RCC 7860 (cell line): Measurements from ENCODE around the gene ZBTB7A.

Experiments
- DNase-seq: peaks from one replicate; pipeline ENCODE4 v3.0.0-alpha.2; 2015; ENCODE audit warnings: low spot score
- FAIRE-seq: peaks from 2 replicates; lab custom pipeline; 2012; peaks lifted over from hg19 to GRCh38; lab: Jason Lieb, UNC

Gene ZBTB7A

DNA sequence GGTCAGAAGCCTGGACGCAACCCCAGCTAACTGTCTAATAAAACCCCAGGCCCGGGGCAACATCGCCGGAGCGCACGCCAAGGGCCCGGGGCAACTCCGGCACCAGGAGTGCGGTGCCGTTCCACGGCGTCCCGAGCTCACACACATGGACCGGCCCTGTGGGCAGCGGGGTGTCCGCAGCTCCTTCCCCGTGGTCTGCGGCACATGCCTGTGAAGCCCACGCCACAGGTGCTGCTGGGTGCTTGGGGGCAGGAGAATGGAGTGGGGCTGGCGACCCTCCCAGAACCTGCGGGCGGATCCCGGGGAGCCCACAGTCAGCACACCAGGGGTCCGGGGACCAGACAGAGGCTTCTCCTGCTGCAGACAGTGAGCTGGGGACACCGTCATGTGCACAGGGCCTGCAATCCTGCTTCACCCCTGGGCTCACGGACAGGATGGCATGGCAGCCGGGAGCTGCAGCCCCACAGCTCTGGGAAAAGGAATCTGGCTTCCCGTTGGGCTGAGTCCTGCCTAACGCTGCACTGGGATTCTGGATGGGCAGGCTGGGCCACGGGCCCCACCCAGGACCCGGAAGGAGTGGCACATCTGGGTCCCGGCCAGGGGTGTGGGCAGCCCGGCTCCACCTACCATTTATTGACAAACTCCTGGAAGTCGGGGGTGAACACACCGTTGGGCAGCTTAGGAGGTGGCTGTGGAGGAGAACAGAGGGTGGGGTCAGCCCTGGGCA is 28.2 kb upstream of the ZBTB7A start:
- no peak for DNase-seq
- FAIRE-seq, result no peak

DNA sequence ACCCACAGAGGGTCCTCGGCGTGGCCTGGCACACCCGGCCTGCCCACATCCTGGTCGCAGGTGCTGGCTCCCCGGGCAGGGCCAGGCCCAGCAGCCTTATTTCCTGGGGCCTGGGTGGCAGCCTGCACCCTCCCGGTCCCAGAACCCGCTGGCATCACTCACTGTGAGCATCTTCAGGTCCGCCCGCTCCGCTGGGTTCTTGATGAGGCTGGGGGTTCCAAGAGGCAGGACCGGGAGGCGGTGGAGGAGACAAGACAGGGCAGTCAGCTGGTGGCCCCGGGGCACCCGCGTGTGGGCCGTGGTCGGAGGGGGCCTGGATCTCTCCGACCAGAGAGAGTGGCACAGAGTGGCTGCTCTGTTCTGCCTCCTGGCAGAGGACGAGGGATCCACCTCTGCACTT is 27.6 kb upstream of the ZBTB7A start:
- no peak for FAIRE-seq
- no peak for DNase-seq

DNA sequence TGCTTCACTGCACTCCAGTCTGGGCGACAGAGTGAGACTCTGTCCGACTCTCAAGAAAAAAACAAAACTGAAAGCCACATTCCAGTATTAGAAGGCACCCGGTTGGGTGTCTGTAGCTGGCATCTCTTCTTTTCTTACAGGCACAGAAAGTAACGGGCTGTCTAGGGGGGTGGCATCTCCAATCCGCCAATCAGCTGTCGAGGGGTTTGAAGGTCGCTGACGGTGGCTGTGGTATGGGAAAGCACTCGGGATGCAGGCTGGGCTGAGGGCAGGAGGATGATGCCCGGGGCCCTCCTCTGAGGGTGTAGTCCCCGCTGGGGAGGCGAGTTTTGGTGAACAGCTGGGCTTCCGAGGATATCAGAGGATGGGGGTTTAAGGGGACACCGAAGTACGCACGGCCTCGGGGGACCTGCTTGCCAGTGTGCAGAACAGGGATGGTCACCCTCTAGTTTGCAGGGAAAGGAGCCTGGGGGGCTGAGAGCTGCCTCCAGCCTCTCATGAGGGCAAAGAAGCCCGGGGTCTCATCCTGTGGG is 27.0 kb upstream of the ZBTB7A start:
- no peak for FAIRE-seq
- DNase-seq, result no peak

DNA sequence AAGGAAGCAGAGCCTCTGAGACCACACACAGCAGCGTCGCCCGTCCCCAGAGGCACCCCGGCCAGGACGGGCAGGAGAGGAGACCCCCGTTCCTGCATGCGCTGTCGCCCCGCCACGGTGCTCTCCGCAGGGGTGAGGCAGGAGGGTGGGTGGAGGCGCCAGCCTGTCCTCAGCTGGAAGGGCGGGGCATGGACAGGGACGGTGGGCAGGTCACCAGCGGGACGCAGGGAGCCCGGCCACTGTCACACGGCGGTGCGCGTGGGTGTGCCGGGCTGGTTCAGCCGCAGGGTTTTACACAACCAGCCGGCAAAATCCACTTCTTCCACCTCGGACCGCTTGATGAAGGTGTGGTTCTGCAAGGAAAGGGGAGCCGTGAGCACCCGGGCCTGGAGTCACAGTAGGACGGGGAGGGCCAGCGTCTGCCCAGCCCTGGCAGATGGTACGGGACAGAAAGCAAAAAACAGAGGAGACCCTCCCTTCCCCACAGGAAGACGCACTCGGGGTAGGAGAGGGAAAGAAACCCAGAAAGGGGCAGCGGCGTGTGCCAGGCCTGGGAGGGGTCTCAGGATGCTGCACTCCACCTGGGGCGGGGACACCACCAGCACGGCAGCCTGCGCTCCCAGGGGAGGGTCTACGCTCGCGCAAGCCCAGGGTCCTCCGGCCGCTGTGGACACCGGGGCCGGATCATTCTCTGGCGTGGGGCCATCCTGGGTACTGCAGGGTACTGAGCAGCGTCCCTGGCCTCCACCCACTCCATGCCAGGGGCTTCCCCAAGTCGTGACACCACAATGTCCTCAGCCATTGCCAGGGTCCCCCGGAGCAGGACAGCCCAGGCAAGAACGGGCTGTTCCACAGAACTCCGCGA is 23.9 kb upstream of the ZBTB7A start:
- FAIRE-seq, result no peak
- DNase-seq, result no peak

DNA sequence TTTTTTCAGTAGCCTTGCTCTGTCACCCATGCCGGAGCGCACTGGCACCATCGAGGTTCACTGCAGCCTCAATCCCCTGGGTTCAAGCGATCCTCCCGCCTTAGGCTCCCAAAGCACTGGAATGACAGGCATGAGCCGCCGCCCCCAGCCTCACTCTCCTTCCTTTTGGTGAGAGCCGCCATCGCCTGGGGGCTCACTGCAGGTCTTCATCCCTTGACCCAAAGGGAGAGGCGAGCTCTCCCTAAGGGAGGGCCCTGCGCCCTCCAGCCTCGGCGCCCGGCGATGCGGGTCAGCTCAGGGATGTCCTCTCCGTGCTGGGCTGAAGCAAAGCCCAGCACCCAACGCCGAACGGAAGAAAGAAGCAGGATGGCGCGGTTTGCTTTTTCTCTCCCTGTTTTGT is 23.2 kb upstream of the ZBTB7A start:
- no peak for DNase-seq
- no peak for FAIRE-seq

DNA sequence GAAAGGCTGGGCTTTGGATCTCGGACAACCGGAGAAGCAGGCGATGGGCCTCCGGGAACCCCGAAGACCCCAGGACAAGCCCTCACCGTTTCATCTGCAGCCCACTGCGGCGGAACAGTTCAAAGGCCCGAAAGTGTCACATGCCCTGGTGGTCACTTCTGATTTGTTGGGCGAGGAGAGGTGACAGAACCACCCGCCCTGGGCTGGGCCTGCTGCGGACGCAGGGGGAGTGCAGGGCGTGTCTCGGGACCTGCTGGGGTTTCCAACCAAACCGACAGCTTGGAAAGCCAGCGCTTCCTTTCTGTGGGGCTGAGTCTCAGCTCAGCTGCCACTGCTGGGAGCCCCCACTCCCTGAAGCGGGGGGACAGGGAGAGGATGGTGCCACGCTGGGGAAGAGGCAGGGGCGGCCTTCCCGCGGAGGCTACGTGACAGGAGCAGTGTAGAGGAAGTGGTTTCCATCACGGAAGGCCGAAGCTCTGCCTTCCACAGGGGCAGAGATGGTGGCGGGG is 22.8 kb upstream of the ZBTB7A start:
- no peak for DNase-seq

DNA sequence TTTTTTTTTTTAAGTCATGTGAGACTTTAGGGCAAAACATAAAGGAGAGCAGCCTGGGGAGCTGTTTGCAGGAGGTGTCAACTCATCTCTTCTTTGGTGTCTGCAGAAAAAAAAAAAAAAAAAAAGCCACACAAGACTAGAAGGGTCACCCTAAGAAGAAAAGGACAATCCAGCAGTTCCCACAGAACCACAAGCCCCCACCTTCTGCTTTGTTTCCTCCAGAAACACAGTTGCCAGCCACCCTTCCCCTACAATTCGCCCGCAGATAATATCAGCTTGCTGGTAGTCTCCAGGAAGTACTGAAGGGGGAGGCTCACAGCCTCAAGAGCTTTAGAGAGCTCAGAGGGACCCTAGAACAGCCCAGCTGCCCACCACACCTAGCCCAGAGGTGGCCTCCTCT is 22.3 kb upstream of the ZBTB7A start:
- no peak for DNase-seq
- FAIRE-seq, result no peak

More for the DNA sequence above, 22.8 kb upstream of the ZBTB7A start:
- no peak for FAIRE-seq

DNA sequence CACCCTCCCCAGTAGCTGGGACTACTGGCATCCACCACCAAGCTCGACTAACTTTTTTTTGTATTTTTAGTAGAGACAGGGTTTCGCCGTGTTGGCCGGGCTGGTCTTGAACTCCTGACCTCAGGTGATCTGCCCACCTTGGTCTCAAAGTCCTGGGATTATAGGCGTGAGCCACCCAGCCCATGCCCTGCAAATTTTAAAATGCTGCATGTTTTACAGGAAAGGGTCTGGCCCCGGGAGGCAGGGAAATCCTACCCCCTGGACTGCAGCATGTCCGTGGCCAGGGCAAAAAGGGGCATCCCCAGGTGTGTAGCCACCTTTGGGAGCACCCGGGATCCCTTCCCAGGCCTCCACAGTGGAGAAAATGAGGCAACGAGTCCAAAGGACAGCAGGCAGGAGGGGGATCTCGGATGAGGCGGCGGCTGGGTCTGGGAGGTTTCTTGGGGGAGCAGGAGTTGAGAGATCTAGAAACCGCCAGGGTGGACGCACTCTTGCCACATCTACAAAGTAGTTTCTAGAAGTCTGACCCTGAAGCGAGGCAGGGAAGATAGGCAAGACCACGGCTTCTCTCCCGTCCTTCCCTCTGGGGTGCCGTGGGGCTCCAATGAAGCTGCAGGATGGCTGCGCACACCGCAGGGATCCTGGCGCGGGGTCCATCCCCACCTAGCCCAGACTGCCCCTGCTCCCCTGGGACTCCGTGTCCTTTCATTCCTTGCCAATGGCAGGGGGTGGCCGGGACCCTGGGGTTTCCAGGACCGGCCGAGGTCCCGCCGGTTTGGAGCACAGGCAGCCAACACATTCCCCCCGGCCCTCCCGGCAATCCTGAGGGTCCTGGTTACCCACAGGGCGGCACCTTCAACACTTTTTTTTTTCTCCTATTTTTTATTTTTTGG is 21.3 kb upstream of the ZBTB7A start:
- FAIRE-seq, result no peak
- no peak for DNase-seq

DNA sequence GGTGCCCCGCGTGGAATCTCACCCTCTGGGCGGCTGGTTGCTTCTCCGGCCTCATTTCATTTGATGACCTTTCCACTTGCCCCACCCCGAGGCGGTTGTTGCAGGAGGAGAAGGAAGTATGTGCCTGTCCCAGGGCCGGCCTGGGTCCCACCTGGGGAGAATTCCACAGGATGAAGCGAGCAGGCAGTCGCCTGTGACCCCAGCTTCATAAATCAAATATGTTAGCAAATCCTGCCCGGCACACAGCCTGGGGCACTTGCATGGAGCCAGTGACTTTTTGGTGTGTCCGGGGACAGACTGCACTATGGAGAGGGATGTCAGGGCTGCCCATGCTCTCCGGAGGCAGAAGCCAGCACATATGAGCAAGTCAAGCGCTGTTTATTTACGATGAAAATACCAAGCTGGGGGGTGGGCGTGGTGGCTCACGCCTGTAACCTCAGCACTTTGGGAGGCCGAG is 19.7 kb upstream of the ZBTB7A start:
- DNase-seq (no peak), FAIRE-seq (no peak)

DNA sequence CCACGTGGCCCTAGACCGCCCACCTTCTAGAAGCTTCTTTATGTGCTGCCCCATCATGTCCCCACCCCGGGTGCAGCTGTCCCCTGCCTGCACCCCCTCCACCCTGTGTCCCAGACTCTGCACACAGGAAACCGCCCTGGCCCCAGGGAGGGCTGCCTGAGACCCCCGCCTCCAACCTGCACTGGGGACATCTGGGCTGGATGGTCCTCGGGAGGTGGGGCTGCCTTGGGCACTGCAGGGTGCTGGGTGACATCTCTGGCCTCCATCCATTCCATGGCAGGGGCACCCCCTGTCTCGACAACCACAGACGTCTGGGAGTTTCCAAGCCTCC is 17.8 kb upstream of the ZBTB7A start:
- DNase-seq (no peak), FAIRE-seq (no peak)

DNA sequence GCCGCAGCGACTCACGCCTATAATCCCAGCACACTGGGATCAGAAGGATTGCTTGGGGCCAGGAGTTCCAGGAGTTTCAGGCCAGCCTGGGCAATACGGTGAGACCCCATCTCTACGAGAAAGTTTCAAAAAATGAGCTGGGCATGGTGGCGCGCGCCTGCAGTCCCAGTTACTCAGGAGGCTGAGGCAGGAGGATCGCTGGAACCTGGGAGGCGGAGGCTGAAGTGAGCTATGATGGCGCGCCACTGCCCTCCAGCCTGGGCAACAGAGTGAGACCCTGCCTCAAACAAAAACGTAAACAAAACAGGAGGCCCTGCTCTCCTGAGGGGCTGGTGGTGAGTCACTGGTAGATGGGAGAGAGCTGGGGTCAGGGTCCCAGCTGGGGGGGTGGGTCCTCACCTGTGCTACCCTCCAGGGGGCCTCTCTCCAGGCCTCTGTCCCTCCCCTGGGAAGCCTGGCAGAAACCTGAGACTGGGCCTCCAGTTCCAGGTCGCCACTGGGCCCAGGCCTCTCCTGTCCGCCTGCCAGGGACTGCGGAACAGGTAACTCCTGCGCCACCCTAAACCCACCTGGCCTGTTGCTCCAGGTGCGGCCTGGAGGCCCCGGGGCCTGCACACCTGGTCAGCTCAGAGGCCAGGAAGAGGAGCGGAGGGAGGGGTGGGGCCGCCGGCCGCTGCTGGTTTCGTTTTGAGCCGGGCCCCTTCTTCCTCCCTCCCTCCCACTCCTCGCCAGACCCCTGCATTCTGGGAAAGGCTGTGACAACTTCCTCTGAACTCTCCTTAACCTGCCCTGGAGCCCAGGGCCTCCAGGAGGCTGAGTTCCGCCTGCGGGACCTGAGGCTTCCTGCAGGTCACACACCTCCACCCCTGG is 17.2 kb upstream of the ZBTB7A start:
- FAIRE-seq (no peak), DNase-seq (no peak)

DNA sequence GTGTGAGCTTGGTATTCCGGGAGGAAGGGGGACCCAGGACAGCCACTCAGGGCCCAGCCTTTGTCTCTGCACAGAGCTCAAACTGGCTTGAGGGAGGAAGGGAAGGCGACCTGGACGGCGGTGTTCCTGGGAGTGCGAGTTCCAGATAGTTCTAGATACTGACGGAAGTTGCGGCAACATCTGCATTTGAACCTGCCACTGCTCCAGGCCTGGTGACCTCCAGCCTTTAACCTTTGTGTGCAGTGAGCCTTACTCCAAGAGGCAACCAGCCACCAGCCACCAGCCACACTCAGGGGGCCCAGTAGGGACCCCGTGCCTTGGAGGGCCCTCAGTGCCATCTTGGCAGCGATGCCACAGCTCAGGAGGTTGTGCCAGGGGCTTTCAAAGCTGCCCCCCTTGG is 15.5 kb upstream of the ZBTB7A start:
- no peak for FAIRE-seq

DNA sequence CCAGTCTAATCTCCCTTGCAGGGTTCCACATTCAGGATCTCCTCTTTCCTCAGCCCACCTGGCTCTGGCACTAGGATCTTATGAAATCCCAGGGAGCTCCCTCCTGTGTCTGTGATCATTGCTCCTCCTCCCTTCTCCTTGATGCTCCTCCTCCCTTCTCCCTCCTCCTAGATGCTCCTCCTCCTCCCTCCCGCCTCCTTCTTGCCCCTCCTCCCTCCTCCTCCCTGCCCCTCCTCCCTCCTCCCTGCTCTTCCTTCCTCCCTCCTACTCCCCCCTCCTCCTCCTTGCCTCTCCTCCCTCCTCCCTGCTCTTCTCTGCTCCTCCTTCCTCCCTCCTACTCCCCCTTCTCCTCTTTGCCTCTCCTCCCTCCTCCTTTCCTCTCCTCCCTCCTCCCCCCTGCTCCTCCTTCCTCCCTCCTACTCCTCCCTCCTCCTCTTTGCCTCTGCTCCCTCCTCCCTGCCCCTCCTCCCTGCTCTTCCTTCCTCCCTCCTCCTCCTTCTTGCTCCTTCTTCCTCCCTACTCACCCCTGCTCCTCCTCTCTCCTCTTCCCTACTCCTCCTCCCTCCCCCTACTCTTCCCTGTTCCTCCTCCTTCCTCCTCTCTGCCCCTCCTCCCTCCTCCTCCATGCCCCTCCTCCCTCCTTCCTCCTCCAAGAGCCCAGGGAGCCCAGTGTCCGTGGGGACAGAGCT is 14.9 kb upstream of the ZBTB7A start:
- no peak for DNase-seq
- FAIRE-seq, result no peak

More for the DNA sequence above, 15.5 kb upstream of the ZBTB7A start:
- no peak for DNase-seq

DNA sequence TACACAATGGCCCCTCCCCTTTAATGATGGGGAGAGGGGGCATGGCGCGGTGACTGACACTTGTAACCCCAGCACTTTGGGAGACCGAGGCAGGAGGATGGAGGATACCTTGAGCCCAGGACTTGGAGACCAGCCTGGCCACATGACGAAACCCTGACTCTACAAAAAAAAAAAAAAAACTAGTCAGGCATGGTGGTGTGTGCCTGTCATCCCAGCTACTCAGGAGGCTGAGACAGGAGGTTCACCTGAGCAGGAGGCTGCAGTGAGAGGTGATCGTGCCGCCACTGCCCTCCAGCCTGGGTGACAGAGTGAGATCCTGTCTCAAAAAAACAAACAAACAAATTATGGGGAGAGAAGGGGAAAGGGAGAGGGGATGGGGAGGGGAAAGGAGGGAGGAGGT is 13.8 kb upstream of the ZBTB7A start:
- DNase-seq (no peak), FAIRE-seq (no peak)

DNA sequence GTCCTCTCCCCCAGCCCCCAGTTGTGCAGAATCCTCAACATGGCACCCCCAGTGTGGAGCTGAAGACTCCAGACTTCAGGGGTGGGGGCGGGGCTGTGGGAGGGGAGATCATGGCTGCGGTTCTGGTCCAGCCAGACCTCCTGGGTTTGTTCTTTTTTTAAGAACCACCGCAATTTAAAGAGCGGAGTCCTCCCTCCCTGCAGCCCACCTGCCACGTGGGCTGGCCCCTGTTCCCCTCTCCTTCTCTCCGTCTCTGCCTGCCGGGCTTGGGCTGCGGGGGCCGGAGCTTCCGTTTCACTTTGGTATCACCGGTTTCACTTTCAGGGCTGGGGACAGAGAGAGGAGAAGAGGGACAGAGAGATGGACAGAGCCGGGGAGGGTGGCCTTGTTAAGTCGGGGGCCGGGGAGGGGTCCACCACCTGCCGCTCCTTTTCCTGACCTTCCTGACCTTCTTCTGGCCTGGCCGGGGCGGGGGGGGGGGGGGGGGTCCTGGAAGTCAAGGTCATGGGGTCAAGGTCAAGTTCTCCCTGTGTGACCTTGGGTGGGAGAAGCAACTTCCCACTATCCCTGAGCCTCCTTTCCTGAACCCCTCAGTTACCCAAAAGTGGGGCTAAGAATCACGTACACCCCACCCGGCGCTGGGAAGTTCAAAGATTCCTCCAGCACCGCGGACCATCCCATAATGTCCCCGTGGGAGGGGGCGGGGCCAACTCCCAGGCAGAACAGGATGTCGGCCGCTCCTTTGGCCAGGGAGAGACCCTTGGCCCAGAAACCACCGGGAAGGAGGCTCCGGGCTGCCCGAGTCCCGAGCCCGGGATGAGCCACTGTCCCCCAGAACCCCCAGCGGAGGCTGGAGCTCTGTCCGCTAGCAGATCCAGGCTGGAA is 11.3 kb upstream of the ZBTB7A start:
- no peak for FAIRE-seq
- no peak for DNase-seq

DNA sequence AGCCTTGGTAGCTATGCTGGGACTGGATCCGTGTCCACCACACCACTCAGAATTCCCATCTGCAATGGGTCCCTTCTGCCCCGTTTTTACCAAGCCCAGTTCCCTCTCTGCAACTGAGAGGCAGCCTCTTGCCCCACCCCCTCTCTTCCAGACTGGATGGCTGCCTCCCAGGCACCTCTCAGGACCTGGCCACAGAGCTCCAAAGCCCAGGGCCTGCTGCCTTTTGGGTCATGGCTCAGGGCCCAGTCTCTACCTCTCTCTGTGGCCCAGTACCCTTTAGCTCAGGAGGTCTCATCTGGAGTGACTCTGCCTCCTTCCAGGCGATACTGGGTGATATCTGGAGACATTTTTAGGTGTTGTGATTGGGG is 10.3 kb upstream of the ZBTB7A start:
- DNase-seq (no peak), FAIRE-seq (no peak)

DNA sequence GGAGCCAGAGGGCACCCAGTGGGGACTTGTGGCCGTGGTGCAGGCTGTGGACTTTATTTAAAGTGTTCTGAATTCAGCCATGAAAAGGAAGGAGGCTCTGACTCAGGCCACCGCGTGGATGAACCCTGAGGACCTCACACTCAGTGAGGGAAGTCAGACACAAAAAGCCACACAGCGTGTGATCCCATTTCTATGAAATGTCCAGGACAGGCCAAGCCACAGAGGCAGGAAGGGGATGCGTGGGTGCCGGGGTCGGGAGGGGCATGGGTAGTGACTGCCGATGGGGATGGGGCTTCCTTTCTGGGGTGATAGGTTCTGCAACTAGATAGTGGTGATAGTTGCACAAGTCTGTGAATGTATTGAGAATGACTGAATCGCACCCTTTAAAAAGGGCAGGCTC is 8.7 kb upstream of the ZBTB7A start:
- DNase-seq, result no peak

DNA sequence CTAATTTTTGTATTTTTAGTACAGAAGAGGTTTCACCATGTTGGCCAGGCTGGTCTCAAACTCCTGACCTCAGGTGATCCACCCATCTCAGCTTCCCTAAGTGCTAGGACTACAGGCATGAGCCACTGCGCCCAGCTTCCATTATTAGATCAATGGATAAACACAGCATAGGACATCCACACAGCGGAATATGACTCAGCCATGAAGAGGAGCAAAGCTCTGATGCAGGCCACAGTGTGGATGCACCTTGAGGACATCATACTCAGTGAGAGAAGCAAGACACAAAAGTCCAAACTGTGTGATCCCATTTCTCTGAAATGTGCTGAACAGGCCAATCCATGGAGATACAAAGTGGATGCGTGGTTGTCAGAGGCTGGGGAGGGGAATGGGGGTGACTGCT is 4.9 kb upstream of the ZBTB7A start:
- DNase-seq (no peak), FAIRE-seq (no peak)

More for the DNA sequence above, 8.7 kb upstream of the ZBTB7A start:
- FAIRE-seq, result no peak
